Astrocyte (in vitro differentiated cells and primary cell): ENCODE results near the gene IDI2. TPM values are rescaled to one million over a fixed set of nuclear protein-coding genes. Genes with fewer than 3 reads are reported as not detected.

ENCODE experiments used
- DNase-seq: peaks from one replicate; pipeline ENCODE4 v3.0.0-alpha.2; 2010; ENCODE audit warnings: low read depth
- FAIRE-seq: peaks from 2 replicates; lab custom pipeline; 2011; peaks lifted over from hg19 to GRCh38; lab: Jason Lieb, UNC
- H2AFZ ChIP-seq: 2 replicates; pipeline ENCODE4 v1.6.0; 2012; ENCODE audit warnings: low read depth, low read length, inconsistent platforms
- H3K27ac ChIP-seq: 2 replicates; pipeline ENCODE4 v1.5.1; 2011; ENCODE audit warnings: low read depth, low read length, inconsistent platforms
- H3K27me3 ChIP-seq: 2 replicates; pipeline ENCODE4 v1.6.0; 2011; ENCODE audit warnings: low read length, inconsistent platforms; ENCODE audit not compliant: insufficient read depth
- H3K36me3 ChIP-seq: 2 replicates; pipeline ENCODE4 v1.5.1; 2011; ENCODE audit warnings: low read length, inconsistent platforms; ENCODE audit not compliant: insufficient read depth
- H3K4me1 ChIP-seq: 2 replicates; pipeline ENCODE4 v1.5.1; 2011; ENCODE audit warnings: low read length, inconsistent platforms; ENCODE audit not compliant: insufficient read depth
- H3K4me2 ChIP-seq: 2 replicates; pipeline ENCODE4 v1.6.0; 2012; ENCODE audit warnings: low read length, inconsistent platforms
- H3K4me3 ChIP-seq: 2 replicates; pipeline ENCODE4 v1.5.1; 2011; ENCODE audit warnings: low read depth, mild to moderate bottlenecking, low read length, inconsistent platforms; ENCODE audit not compliant: insufficient read depth
- H3K79me2 ChIP-seq: 2 replicates; pipeline ENCODE4 v1.6.0; 2012; ENCODE audit warnings: mild to moderate bottlenecking, low read length, inconsistent platforms; ENCODE audit not compliant: insufficient read depth
- H3K9ac ChIP-seq: 2 replicates; pipeline ENCODE4 v1.6.0; 2012; ENCODE audit warnings: mild to moderate bottlenecking, low read length, inconsistent platforms
- H3K9me3 ChIP-seq: 2 replicates; pipeline ENCODE4 v1.5.1; 2012; ENCODE audit warnings: low read depth, mild to moderate bottlenecking, low read length, inconsistent platforms; ENCODE audit not compliant: insufficient read depth
- H4K20me1 ChIP-seq: 2 replicates; pipeline ENCODE4 v1.6.0; 2012; ENCODE audit warnings: low read length, inconsistent platforms; ENCODE audit not compliant: insufficient read depth
- H3K27ac Mint-ChIP-seq: one replicate; pipeline ENCODE4 v1.8.0; 2021; ENCODE audit warnings: mild to moderate bottlenecking, mixed read lengths; ENCODE audit not compliant: unreplicated experiment
- H3K27me3 Mint-ChIP-seq: one replicate; pipeline ENCODE4 v1.8.0; 2021; ENCODE audit warnings: low read depth, mixed read lengths; ENCODE audit not compliant: unreplicated experiment
- H3K36me3 Mint-ChIP-seq: one replicate; pipeline ENCODE4 v1.8.0; 2021; ENCODE audit warnings: low read depth, mixed read lengths; ENCODE audit not compliant: unreplicated experiment
- H3K4me1 Mint-ChIP-seq: one replicate; pipeline ENCODE4 v1.8.0; 2021; ENCODE audit warnings: low read depth, mixed read lengths; ENCODE audit not compliant: unreplicated experiment
- H3K4me3 Mint-ChIP-seq: one replicate; pipeline ENCODE4 v1.8.0; 2021; ENCODE audit warnings: mild to moderate bottlenecking, moderate library complexity, mixed read lengths; ENCODE audit not compliant: unreplicated experiment
- H3K9me3 Mint-ChIP-seq: one replicate; pipeline ENCODE4 v1.8.0; 2021; ENCODE audit warnings: mild to moderate bottlenecking, mixed read lengths; ENCODE audit not compliant: unreplicated experiment
- EZH2 ChIP-seq: IDR thresholded peaks from 2 replicates; pipeline ENCODE4 v1.6.1; 2012; ENCODE audit warnings: mild to moderate bottlenecking, low read length, inconsistent platforms; ENCODE audit not compliant: insufficient read depth
- total RNA-seq: library from RNA; stranded (reverse); gene quantifications from 2 replicates; pipeline ENCODE4 v1.2.1, GENCODE V29; 2021
- TF ChIP-seq, protein P1 (sequence below): IDR thresholded peaks from 2 replicates; pipeline ENCODE4 v1.5.1; 2011; ENCODE audit warnings: low read depth, mild to moderate bottlenecking, inconsistent platforms, low read length, moderate library complexity; ENCODE audit not compliant: insufficient read depth

Gene IDI2
- total RNA-seq, 1 donor from 2014 or later = not detected

DNA sequence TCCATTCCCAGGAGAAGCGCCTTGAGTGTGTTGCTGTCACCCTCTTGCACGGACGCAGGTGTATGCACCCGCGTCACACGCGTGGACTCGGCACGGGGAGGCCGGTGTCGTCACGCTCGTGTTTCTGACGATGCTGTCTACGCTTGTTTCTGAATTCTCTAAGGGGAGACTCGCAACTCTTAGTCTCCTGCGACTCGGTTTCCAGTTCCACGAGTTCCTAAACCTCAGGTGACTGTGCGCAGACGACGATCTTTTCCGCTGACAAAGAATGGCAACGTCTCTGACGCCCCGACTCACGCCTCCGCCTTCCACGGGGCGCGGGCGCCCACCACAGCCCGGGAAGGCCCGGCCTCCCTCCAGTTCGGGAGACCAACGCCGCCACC lies 22.7 kb upstream of the IDI2 start:
- Histone ChIP-seq H4K20me1 (peaks cover 60% of the 10 kb centered on the region), H3K27ac (peak overlapping the region; percentile 97), H3K4me1 (peaks cover 12% of the 10 kb centered on the region), H3K4me2 (peak overlapping the region; percentile 94), H3K9me3 (no peaks in the 10 kb centered on the region), H3K4me3 (peak overlapping the region; percentile 99), H3K9ac (peak overlapping the region; percentile 97), H3K36me3 (peaks cover 14% of the 10 kb centered on the region), H3K79me2 (peaks cover 82% of the 10 kb centered on the region), H2AFZ (peak overlapping the region; percentile 34), H3K27me3 (no peaks in the 10 kb centered on the region)
- Mint-ChIP-seq H3K27ac (peak overlapping the region; percentile 94), H3K27me3 (no peaks in the 10 kb centered on the region), H3K36me3 (peaks cover 8% of the 10 kb centered on the region), H3K9me3 (no peaks in the 10 kb centered on the region), H3K4me1 (peaks cover 21% of the 10 kb centered on the region), H3K4me3 (peak overlapping the region; percentile 93)
- TF ChIP-seq, protein P1, sequence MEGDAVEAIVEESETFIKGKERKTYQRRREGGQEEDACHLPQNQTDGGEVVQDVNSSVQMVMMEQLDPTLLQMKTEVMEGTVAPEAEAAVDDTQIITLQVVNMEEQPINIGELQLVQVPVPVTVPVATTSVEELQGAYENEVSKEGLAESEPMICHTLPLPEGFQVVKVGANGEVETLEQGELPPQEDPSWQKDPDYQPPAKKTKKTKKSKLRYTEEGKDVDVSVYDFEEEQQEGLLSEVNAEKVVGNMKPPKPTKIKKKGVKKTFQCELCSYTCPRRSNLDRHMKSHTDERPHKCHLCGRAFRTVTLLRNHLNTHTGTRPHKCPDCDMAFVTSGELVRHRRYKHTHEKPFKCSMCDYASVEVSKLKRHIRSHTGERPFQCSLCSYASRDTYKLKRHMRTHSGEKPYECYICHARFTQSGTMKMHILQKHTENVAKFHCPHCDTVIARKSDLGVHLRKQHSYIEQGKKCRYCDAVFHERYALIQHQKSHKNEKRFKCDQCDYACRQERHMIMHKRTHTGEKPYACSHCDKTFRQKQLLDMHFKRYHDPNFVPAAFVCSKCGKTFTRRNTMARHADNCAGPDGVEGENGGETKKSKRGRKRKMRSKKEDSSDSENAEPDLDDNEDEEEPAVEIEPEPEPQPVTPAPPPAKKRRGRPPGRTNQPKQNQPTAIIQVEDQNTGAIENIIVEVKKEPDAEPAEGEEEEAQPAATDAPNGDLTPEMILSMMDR = no peak
- TF ChIP-seq EZH2 = no peak
- no peak for FAIRE-seq
- peak; percentile 46 for DNase-seq

GRCh38 chr10:1047937-1048336 lies 22.3 kb upstream of the IDI2 start:
- no peak for DNase-seq
- Mint-ChIP-seq H3K4me3 (peak overlapping the region; percentile 93), H3K4me1 (peaks cover 21% of the 10 kb centered on the region), H3K27ac (peak overlapping the region; percentile 94), H3K36me3 (peaks cover 7% of the 10 kb centered on the region), H3K9me3 (no peaks in the 10 kb centered on the region), H3K27me3 (no peaks in the 10 kb centered on the region)
- H3K9ac ChIP-seq = peak overlapping the region; percentile 97
- peak overlapping the region; percentile 34 for H2AFZ ChIP-seq
- peaks cover 61% of the 10 kb centered on the region for H4K20me1 ChIP-seq
- no peaks in the 10 kb centered on the region for H3K27me3 ChIP-seq
- peaks cover 81% of the 10 kb centered on the region for H3K79me2 ChIP-seq
- H3K9me3 ChIP-seq = no peaks in the 10 kb centered on the region
- peak overlapping the region; percentile 94 for H3K4me2 ChIP-seq
- peak overlapping the region; percentile 99 for H3K4me3 ChIP-seq
- peak overlapping the region; percentile 97 for H3K27ac ChIP-seq
- H3K4me1 ChIP-seq = peaks cover 12% of the 10 kb centered on the region
- FAIRE-seq = no peak
- peaks cover 14% of the 10 kb centered on the region for H3K36me3 ChIP-seq
- TF ChIP-seq, protein P1 = no peak

GRCh38 chr10:1045415-1045814 lies 19.8 kb upstream of the IDI2 start:
- H3K9me3 Mint-ChIP-seq = no peaks in the 10 kb centered on the region
- DNase-seq (no peak), FAIRE-seq (no peak)
- no peaks in the 10 kb centered on the region for H3K36me3 Mint-ChIP-seq
- H3K27ac Mint-ChIP-seq = peak overlapping the region; percentile 34
- Histone ChIP-seq H3K27ac (no peak overlapping the region), H3K4me1 (peaks cover 8% of the 10 kb centered on the region), H4K20me1 (peaks cover 55% of the 10 kb centered on the region), H3K4me2 (peak overlapping the region; percentile 76), H2AFZ (no peak overlapping the region), H3K36me3 (peaks cover 27% of the 10 kb centered on the region), H3K9me3 (no peaks in the 10 kb centered on the region), H3K79me2 (peaks cover 58% of the 10 kb centered on the region), H3K9ac (no peak overlapping the region), H3K27me3 (no peaks in the 10 kb centered on the region), H3K4me3 (no peak overlapping the region)
- TF ChIP-seq EZH2 = no peak
- TF ChIP-seq, protein P1 = no peak
- H3K4me3 Mint-ChIP-seq = peak overlapping the region; percentile 64
- H3K4me1 Mint-ChIP-seq = peaks cover 10% of the 10 kb centered on the region
- H3K27me3 Mint-ChIP-seq = no peaks in the 10 kb centered on the region
